Nephron (organoid): Measurements from ENCODE around the gene NCAPH2.
A peak's percentile ranks its signal among the peaks of the same experiment; 100 is the strongest.

Experiments used
- H3K27ac Mint-ChIP-seq, 3 experiments: 2 replicates each; pipeline ENCODE4 v1.8.0; 2020; ENCODE audit warnings: mixed read lengths in 3 of 3, mild to moderate bottlenecking in 2 of 3, moderate library complexity in 1 of 3
- H3K27me3 Mint-ChIP-seq: 2 replicates; pipeline ENCODE4 v1.8.0; 2021; ENCODE audit warnings: low read depth, mild to moderate bottlenecking, moderate library complexity, mixed read lengths
- H3K36me3 Mint-ChIP-seq: 2 replicates; pipeline ENCODE4 v1.8.0; 2020; ENCODE audit warnings: low read depth, mixed read lengths
- H3K4me1 Mint-ChIP-seq: 2 replicates; pipeline ENCODE4 v1.8.0; 2020; ENCODE audit warnings: mixed read lengths
- H3K4me3 Mint-ChIP-seq, 3 experiments: 2 replicates each; pipeline ENCODE4 v1.8.0; 2020; ENCODE audit warnings: mild to moderate bottlenecking in 3 of 3, mixed read lengths in 3 of 3, moderate library complexity in 2 of 3
- H3K9me3 Mint-ChIP-seq: 2 replicates; pipeline ENCODE4 v1.8.0; 2020; ENCODE audit warnings: mixed read lengths
- TF ChIP-seq, protein P1 (sequence below), 3 experiments: fragments of 200-600 bp; sonication (generic); IDR thresholded peaks; one replicate each; pipeline ENCODE4 v1.5.0; 2021; ENCODE audit warnings: antibody characterized with exemption in 3 of 3; ENCODE audit not compliant: unreplicated experiment in 3 of 3

The NCAPH2 gene

DNA sequence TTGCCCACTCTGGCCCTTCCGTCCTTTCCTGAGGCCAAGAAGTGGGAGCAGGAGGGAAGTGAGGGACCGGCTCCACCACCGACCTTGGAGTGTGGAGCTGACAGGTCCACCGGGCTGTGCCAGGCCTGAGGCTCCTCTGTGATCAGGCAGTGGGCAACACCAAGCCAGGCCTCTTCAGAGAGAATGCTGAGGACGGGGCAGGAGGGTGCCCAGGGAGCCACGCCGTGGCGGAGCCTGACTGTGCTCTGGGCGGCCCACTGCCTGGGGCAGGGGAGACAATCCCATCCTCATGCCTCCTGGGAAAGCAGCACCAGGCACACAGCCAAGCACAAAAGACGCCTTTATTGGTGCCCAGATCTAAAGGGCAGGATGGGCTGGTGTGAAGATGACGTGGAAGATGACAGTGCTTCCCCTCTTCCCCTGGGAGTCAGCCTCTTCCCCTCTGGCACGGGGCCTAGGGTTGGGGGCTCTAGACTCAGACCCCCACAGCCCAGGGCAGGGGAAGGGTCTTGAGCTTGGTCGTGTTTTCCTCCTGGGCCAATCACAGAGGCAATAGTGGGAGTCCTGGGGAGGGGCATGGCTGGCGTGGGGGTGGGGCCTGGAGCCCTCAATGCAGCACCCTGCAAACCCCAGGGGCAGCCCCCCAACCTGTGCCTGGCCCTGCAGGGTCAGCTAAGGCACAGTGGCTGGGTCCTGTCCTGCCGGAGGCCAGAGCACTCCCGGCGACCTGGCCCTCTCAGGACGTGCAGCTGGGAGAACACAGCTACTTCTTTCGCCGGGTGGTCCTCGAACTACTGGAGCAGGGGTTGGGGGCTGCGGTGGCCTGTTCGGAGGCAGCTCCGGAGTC lies 5.2 kb upstream of the NCAPH2 start:
- no peaks in the 10 kb centered on the region for H3K9me3 Mint-ChIP-seq
- TF ChIP-seq, protein P1, sequence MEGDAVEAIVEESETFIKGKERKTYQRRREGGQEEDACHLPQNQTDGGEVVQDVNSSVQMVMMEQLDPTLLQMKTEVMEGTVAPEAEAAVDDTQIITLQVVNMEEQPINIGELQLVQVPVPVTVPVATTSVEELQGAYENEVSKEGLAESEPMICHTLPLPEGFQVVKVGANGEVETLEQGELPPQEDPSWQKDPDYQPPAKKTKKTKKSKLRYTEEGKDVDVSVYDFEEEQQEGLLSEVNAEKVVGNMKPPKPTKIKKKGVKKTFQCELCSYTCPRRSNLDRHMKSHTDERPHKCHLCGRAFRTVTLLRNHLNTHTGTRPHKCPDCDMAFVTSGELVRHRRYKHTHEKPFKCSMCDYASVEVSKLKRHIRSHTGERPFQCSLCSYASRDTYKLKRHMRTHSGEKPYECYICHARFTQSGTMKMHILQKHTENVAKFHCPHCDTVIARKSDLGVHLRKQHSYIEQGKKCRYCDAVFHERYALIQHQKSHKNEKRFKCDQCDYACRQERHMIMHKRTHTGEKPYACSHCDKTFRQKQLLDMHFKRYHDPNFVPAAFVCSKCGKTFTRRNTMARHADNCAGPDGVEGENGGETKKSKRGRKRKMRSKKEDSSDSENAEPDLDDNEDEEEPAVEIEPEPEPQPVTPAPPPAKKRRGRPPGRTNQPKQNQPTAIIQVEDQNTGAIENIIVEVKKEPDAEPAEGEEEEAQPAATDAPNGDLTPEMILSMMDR (IDR thresholded peaks at IDR 0.05; ENCODE audit: unreplicated experiment in 3 of 3), result no peak
- peaks cover 5% of the 10 kb centered on the region for H3K27me3 Mint-ChIP-seq
- no peak overlapping the region for H3K27ac Mint-ChIP-seq
- H3K36me3 Mint-ChIP-seq, result no peaks in the 10 kb centered on the region
- H3K4me3 Mint-ChIP-seq, result no peak overlapping the region
- no peaks in the 10 kb centered on the region for H3K4me1 Mint-ChIP-seq

DNA sequence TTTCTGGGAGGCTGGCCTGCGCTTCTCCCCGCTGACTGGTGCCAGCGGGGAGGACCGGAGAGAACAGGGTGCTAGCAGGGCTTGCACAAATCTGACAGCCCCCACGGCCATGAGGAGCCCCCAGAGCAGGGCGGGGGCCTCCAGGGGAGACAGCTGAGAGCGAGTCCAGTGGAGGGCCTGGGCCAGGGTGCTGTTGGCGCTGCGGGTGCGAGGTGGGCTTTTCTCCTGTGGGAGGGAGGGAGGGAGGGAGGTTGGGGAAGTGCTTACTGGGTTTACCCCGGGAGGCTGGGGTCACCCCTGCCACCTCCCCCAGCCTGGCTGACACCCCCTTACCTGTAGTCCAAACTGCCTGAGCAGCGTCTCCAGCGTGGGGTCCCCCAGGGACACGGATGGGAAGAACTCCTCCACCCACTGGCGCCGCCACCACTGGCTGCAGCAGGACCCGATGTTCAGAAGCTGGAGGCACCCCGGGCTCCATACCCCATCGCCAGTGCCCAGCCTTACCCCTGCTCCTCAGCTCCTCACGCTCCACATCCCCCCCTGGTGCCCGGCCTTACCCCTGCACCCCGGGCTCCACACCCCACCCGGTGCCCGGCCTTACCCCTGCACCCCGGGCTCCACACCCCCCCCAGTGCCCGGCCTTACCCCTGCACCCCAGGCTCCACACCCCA lies 4.4 kb upstream of the NCAPH2 start:
- no peaks in the 10 kb centered on the region for H3K36me3 Mint-ChIP-seq

DNA sequence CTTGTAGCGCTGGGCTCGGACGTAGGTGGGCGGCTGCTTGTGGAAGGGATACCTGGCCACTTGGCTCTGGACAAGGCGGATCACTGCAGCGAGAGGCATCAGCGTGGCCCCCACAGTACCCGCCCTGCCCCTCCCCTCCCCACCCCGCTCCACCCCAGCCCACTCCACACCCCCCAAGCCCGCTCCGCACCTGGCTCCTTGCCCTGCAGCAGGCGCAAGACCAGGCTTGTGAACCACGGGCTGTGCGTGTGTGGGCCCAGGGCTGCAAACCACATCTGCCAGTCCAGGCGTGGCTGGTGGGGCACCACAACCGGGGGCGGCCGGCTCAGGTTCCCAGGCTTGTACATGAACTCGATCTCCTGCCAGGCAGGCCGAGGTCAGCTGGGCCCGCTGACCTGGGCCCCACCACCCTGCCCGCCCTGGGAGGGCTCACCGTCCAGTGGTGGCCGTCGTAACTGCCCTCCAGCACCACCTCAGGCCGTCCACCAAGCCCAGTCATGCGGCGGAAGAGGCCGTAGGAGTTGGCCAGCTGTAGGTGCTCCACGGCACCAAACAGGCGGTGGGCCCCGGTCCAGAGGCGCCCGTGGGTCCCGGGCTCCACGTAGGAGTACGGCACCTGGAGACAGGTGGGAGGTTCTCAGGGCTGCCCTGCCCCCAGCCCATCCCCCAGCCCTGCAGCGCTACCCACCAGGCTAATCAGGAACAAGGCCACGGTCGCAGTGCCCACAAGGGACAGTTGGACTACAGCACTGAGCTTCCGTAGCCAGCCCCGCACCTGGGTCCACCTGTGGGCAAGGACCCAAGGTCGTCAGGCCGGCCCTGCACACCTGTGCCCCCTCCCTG lies 3.4 kb upstream of the NCAPH2 start:
- no peak overlapping the region for H3K27ac Mint-ChIP-seq
- H3K4me1 Mint-ChIP-seq, result peaks cover 11% of the 10 kb centered on the region
- H3K9me3 Mint-ChIP-seq, result no peaks in the 10 kb centered on the region
- H3K36me3 Mint-ChIP-seq, result no peaks in the 10 kb centered on the region
- H3K27me3 Mint-ChIP-seq, result no peaks in the 10 kb centered on the region
- H3K4me3 Mint-ChIP-seq, result no peak overlapping the region
- TF ChIP-seq, protein P1 (IDR thresholded peaks at IDR 0.05; ENCODE audit: unreplicated experiment in 3 of 3), result no peak

More for the DNA sequence above, 4.4 kb upstream of the NCAPH2 start:
- TF ChIP-seq, protein P1 (IDR thresholded peaks at IDR 0.05; ENCODE audit: unreplicated experiment in 3 of 3), result no peak
- H3K4me3 Mint-ChIP-seq, result no peak overlapping the region
- no peaks in the 10 kb centered on the region for H3K27me3 Mint-ChIP-seq
- no peaks in the 10 kb centered on the region for H3K9me3 Mint-ChIP-seq
- peaks cover 1% of the 10 kb centered on the region for H3K4me1 Mint-ChIP-seq
- H3K27ac Mint-ChIP-seq, result no peak overlapping the region

DNA sequence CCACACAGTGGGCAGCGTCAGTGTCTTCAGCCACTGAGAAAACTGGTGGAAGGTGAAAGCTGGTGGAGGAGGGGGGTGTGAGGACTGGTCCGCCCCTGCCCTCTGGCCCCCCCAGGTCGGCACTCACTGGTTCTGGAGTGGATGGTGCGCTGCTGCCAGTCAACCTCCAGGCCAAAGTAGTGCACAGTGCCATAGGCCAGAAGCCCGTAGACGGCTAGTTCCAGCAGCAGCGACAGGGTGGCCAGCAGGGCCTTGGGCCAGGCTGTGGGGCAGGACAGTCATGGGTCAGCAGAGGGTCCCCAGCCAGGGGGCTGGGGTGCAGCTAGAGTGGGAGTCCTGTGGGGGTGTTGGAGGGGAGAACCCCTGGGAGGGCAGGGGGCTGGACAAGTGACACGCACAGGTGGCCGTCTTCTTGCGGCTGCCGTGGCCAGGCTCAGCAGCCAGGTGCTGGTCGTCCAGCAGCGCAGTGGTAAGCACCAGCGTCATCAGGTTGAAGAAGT lies 2.7 kb upstream of the NCAPH2 start:
- H3K4me3 Mint-ChIP-seq, result peak overlapping the region in 2 of 3 experiments; percentile 21 to 41
- peaks cover 12% of the 10 kb centered on the region for H3K4me1 Mint-ChIP-seq
- TF ChIP-seq, protein P1 (IDR thresholded peaks at IDR 0.05; ENCODE audit: unreplicated experiment in 3 of 3), result no peak
- no peaks in the 10 kb centered on the region for H3K36me3 Mint-ChIP-seq
- H3K27me3 Mint-ChIP-seq, result no peaks in the 10 kb centered on the region
- H3K9me3 Mint-ChIP-seq, result no peaks in the 10 kb centered on the region
- no peak overlapping the region for H3K27ac Mint-ChIP-seq

DNA sequence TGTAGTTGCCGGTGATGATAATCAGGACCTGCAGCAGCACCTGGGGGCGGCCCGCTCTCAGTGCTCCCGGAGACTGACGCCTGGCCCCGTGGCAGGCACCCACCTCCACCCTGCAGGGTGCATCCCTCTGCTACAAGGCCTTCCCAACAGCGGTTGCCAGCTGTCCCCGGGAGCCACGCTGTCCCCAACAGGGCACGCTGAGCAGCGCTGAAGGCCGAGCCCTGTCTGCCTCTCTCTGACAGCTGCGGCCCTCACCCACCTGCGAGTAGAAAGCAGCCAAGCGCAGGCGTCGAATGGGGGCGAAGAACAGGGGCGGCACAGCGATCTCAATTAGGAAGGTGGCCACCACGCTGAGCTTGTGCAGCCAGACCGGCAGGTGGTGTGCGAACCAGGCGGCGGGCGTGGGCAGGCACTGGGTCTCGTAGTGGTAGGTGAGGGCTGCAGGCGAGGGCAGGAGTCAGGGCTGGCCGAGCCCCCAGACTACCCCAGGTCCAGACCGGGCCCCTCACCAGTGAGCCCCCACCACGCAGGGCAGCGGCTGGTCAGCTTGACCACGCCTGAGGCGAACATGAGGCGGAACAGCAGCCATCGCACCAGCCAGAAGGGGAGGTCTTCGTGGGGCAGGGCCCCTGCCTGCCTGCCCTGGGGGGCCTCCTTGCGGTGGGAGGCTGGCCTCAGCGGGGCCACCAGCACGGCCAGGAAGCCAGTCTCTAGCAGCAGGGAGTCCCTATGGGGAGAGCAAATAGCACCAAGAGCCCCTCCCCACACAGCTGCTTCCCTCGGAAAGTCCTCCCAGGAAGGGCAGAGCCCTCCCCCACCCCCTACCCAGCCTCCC lies 2.0 kb upstream of the NCAPH2 start:
- Mint-ChIP-seq H3K4me1 (peaks cover 12% of the 10 kb centered on the region), H3K36me3 (no peaks in the 10 kb centered on the region), H3K4me3 (peak overlapping the region; percentile 93 to 97 (median 94)), H3K27ac (no peak overlapping the region), H3K9me3 (no peaks in the 10 kb centered on the region), H3K27me3 (no peaks in the 10 kb centered on the region)
- TF ChIP-seq, protein P1 (IDR thresholded peaks at IDR 0.05; ENCODE audit: unreplicated experiment in 3 of 3), result no peak
